HG03460 (cell line): ENCODE data around the gene SMYD4.
"Not testable (repeated sequence)": the region's sequence is repeated elsewhere in the genome, so short reads cannot be mapped to it uniquely, and the experiment has no call there.

ENCODE experiments used
- ATAC-seq: cut with Tn5 transposase; IDR thresholded peaks from one replicate; pipeline ENCODE4 v1.9.1; 2021; ENCODE audit not compliant: unreplicated experiment

Gene SMYD4

GRCh38 chr17:1829592-1830257 lies at the start of gene SMYD4, which contains the start of gene RPA1:
Gene SMYD4, minus strand, starts transcription at chr17:1829902. Its CDS starts 1,908 bp downstream, at chr17:1827994.
Gene RPA1, plus strand, starts transcription at chr17:1830005. Its CDS starts 89 bp downstream, at chr17:1830094.
- ATAC-seq: peak; percentile 64

DNA sequence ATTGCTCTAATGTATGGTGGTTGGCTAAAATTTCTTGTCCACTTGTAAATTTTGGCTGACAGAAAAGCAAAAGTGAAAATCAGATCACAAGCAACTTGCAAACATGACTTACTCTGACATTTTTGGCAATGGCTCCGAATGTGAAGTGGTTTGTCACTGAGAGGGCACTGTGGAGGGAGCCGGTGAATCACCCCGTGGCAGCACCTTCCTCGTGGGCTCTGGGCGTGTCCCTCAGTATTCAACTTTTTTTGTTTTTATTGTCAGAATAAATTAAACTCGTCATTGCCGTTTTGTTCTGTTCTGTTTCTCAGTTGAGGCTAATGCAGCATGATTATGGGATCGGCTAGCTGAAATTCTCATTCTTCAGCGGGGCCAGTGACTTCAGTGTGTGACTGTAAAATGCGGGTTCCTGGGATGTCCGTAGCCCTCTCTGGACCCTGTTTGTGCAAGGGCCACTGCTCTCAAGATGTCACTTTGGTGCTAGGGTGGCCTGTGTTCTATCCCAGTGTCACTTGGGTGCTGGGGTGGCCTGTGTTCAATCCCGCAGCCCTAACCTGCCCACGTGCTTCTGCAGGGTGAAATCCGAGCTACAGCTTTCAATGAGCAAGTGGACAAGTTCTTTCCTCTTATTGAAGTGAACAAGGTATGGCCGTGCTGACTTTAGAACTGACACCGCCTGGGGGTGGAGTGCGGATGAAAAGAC lies 48.9 kb upstream of the SMYD4 start:
- ATAC-seq: no peak

GRCh38 chr17:1875597-1875996 lies 45.9 kb upstream of the SMYD4 start:
- no peak for ATAC-seq

- no peak for ATAC-seq
These were observed 43.7 kb upstream of the SMYD4 start for GRCh38 chr17:1873418-1873817.

DNA sequence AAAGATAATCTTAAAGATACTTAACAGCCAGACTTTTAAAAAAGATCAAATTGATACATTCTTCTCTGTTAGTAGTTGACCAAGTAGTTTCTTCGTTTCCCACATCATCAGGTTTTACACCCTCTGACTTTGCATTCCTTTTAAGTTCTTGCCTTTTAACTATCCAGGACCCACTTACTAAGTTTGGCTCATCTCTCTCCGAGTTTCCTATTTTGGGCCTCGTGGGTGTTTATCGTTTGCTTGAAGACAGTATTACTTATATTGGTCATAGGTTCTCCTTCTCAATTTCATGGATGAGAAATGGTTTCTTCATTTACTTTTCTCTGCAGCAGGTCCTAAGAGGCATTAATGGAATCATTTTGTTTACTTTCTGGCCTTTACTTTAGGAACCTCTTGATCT lies 43.3 kb upstream of the SMYD4 start:
- ATAC-seq: no peak

DNA sequence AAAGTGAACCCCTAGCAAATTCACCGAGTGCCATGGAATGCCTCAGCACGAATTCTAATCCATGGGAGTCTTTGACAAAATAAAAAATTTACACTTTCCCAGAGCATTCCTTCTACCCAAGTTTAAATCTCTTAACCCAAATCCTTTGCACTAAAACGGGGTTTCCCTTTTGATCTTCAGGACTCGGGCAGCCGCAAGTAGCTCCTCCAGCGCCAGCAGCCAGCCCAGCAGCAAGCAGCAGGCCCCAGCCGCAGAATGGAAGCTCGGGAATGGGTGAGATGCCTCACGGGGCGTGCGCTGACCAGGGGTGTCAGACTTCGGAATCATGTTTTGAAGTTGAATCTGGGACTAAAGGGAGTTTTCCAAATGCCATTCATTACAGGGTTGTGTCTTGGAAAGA lies 42.6 kb upstream of the SMYD4 start:
- ATAC-seq: no peak

GRCh38 chr17:1871756-1872155 lies 42.1 kb upstream of the SMYD4 start:
- ATAC-seq: no peak

DNA sequence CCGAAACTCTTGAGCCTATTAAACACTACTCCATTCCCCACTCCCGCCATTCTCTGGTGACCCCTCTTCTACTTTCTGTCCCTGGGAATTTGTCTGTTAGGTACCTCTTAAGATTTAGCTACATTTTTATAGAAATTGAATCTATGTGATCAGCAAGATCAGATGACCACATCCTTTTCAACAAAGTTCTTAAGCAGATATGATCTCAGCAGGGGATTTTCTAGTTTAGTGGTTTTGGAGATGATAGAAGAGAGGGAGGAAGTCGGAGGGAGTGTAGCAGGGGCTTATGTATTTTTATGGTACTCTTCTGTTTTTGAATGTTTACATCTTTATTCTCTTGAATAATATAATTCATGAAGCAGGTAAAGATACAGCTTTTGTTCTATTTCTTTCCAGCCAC lies 40.9 kb upstream of the SMYD4 start:
- ATAC-seq: no peak

DNA sequence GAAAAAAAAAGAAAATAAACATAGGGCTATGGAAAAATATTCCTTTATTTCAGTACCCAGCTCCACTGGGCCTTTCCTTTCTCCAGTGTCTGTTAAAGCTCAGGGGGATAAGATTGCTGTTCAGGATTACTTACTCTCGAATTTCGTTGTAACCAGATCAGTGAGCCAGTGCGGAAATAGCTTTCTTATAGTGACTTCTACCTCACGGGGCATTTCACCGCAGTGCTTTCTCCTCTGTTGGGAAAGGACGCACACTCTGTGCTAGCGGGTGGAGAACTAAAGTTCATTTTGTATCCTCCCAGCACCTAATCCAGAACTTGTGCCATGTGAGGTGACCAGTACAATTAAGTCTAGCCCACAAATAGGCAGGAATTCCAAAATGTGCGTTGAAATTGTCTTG lies 38.4 kb upstream of the SMYD4 start:
- no peak for ATAC-seq

- ATAC-seq: no peak
These were observed 37.6 kb upstream of the SMYD4 start for GRCh38 chr17:1867307-1867706.

GRCh38 chr17:1865252-1866037 lies 35.7 kb upstream of the SMYD4 start:
- ATAC-seq: no peak

- no peak for ATAC-seq
These were observed 31.8 kb upstream of the SMYD4 start for GRCh38 chr17:1861391-1862010.

DNA sequence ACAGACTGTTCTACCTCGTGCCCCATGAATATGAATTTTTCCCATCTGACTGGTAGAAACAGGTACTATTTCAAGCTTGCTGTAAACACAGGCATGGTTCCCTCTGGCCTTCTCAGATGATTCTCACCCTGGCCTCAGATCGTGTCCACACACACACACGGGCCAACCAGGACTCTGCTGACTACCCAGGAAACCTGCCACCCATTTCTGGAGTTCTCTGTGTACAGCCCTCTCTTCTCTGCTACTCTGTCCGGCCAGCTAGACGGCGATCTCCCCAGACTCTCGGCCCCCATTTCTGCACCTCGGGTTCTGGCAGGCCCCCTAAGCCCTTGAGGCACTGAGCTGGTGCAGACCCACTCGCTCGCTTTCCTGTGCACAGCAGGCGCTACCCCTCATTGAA lies 31.3 kb upstream of the SMYD4 start:
- no peak for ATAC-seq

DNA sequence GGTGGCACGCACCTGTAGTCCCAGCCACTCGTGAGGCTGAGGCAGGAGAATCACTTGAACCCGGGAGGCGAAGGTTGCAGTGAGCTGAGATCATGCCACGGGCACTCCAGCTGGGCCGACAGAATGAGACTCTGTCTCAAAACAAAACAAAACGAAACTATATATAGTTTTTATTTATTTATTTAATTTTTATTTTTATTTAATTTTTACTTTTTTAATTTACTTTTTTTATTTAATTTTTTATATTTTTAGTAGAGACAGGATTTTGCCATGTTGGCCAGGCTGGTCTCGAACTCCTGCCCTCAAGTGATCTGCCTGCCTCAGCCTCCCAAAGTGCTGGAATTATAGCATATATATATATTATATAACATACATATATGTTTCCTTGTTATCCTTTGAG lies 26.8 kb upstream of the SMYD4 start:
- not testable (repeated sequence) for ATAC-seq

DNA sequence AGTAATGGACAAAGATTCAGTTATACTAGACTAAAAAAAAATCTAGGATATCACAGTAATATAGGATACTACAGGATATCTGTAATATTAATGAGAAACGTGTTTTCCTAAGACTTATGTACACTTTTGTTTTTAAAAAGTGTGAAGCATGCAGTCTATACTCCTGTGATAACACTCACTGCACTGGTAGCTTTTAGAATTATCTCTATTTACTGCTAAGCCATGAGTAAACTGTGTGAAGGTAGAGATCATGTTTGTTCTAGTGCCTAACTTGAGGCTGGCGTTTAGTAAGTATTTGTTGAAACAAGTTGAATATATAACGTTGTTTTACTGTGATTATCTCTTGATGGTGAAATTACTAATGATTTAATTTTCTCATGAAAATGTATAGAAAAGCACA lies 24.0 kb upstream of the SMYD4 start:
- no peak for ATAC-seq

- ATAC-seq: no peak
These were observed 22.6 kb upstream of the SMYD4 start for GRCh38 chr17:1852327-1852726.

GRCh38 chr17:1847191-1847590 lies 17.5 kb upstream of the SMYD4 start:
- no peak for ATAC-seq

- no peak for ATAC-seq
These were observed 14.2 kb upstream of the SMYD4 start for GRCh38 chr17:1843947-1844346.

DNA sequence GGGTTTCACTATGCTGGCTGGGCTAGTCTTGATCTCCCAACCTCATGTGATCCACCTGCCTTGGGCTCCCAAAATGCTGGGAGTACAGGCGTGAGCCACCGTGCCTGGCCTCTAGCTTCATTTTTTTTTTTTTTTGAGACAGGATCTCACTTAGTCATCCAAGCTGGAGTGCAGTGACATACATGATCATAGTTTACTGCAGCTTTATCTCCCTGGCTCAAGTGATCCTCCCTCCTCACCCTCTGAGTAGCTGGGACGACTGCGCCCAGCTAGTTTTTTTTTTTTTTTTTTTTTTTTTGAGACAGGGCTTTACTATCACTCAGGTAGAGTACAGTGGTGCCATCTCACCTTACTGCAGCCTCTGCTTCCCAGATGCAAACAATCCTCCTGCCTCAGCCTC lies 9.8 kb upstream of the SMYD4 start:
- no peak for ATAC-seq

DNA sequence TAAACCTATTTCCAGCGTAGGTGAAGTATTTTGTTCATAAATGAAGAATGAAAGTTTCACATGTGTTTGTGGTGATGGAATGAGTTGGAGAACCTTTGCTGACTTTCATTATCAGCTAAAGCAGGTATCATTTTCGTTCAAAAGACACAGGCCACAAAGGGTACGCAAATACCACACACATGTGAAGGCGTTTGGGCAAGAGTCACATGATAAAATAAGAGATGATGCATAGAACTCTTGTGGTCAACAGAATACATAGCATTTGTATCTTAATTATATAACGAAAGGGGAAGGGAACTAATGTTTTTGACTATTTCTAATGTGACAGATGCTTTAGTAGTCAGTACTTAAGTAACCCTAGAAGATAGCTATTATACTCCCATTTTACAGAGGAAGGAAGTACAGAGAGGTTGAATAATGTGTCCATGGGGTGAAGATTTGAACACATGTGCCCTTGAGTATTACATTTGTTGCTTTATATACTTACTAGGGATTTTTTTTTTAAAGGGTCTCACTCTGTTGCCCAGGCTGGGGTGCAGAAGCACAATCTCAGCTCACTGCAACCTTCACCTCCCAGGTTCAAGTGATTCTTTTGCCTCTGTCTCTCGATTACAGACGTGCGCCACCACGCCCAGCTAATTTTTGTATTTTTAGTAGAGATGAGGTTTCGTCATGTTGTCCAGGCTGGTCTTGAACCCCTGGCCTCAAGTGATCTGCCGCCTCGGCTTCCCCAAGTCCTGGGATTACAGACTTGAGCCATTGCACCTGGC lies 4.9 kb upstream of the SMYD4 start:
- peak; percentile 54 for ATAC-seq

DNA sequence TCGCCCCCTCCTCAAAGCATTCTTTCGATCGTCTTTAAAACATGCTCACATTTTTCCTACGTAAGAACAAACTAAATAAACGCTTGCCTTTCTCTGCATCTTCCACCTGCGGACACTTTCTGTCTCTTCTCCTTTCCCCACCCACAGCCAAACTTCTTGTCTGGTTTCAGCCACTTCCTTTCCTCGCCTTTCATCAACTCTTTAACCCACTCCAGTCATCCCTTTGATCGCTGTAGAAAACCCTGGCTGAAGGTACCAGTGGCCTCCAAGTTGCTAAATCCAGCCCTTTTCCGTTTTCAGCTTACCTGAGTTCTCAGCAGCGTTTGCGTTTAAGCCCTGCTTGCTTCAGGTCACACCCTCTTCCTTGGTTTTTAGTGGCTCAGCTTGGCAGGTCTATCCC lies 586 bp upstream of the SMYD4 start:
- peak; percentile 9 for ATAC-seq
